ENCODE results near the gene PHACTR2. TPM values are rescaled to one million over a fixed set of nuclear protein-coding genes. Genes with fewer than 3 reads are reported as not detected.
"Not testable (repeated sequence)": the region's sequence is repeated elsewhere in the genome, so short reads cannot be mapped to it uniquely, and the experiment has no call there.

PHACTR2 gene
- total RNA-seq, 1 experiment from 2014 or later, result 27.6 TPM

- no peak overlapping the region for H3K9ac ChIP-seq (ENCODE audit: low read length)
- H2AFZ ChIP-seq (ENCODE audit: low read depth, low read length, poor library complexity, severe bottlenecking), result no peak overlapping the region
- POLR2A ChIA-PET, result no interaction called here
- H3K36me3 ChIP-seq (ENCODE audit: control insufficient read depth in 1 of 2, insufficient read depth in 2 of 2, low read length in 2 of 2), result 0 out of 4 replicates have a peak, but pooled peaks cover 0 to 4% of the 10 kb centered on the region in 2 experiments
- no peaks in the 10 kb centered on the region for H3K27me3 ChIP-seq (ENCODE audit: insufficient read depth, low read length)
- CTCF ChIA-PET, result no interaction called here
- H3K27ac ChIP-seq (ENCODE audit: low read depth, low read length), result no peak overlapping the region
- H3K4me2 ChIP-seq (ENCODE audit: low read length), result no peak overlapping the region
- no peaks in the 10 kb centered on the region for H4K20me1 ChIP-seq (ENCODE audit: insufficient read depth)
- ATAC-seq (no peak), DNase-seq (ENCODE audit: low read depth, low spot score) (no peak)
- no peak overlapping the region for H3K4me3 ChIP-seq (replicated peaks in 1 of 2; ENCODE audit: low read depth in 1 of 2, low read length in 2 of 2)
- TF ChIP-seq, protein P1, sequence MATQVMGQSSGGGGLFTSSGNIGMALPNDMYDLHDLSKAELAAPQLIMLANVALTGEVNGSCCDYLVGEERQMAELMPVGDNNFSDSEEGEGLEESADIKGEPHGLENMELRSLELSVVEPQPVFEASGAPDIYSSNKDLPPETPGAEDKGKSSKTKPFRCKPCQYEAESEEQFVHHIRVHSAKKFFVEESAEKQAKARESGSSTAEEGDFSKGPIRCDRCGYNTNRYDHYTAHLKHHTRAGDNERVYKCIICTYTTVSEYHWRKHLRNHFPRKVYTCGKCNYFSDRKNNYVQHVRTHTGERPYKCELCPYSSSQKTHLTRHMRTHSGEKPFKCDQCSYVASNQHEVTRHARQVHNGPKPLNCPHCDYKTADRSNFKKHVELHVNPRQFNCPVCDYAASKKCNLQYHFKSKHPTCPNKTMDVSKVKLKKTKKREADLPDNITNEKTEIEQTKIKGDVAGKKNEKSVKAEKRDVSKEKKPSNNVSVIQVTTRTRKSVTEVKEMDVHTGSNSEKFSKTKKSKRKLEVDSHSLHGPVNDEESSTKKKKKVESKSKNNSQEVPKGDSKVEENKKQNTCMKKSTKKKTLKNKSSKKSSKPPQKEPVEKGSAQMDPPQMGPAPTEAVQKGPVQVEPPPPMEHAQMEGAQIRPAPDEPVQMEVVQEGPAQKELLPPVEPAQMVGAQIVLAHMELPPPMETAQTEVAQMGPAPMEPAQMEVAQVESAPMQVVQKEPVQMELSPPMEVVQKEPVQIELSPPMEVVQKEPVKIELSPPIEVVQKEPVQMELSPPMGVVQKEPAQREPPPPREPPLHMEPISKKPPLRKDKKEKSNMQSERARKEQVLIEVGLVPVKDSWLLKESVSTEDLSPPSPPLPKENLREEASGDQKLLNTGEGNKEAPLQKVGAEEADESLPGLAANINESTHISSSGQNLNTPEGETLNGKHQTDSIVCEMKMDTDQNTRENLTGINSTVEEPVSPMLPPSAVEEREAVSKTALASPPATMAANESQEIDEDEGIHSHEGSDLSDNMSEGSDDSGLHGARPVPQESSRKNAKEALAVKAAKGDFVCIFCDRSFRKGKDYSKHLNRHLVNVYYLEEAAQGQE (IDR thresholded peaks at IDR 0.05; ENCODE audit: low read depth), result no peak
- TF ChIP-seq MAX (IDR thresholded peaks at IDR 0.05), result no peak
- TF ChIP-seq RAD21 (IDR thresholded peaks at IDR 0.05; ENCODE audit: low read depth), result no peak
- TF ChIP-seq SIN3A (IDR thresholded peaks at IDR 0.05; ENCODE audit: low read depth), result no peak
- no peak for TF ChIP-seq ATF3 (IDR thresholded peaks at IDR 0.05)
- TF ChIP-seq SP1 (IDR thresholded peaks at IDR 0.05; ENCODE audit: low read depth), result no peak
- H3K9me2 ChIP-seq (ENCODE audit: insufficient read depth), result no peaks in the 10 kb centered on the region
- no peaks in the 10 kb centered on the region for H3K9me3 ChIP-seq (ENCODE audit: control insufficient read depth in 1 of 2, insufficient read depth in 1 of 2, low read depth in 1 of 2, low read length in 2 of 2)
- no TSS peak for BruUV-seq (replicated peaks)
- intact Hi-C loops (cut with micrococcal nuclease), result no loop called here
- RAD21 ChIA-PET (ENCODE audit: low non-redundant PET in 1 of 2, low total read pairs in 2 of 2, uncharacterized antibody in 2 of 2, unreplicated experiment in 2 of 2), result no interaction called here
- H3K4me1 ChIP-seq (ENCODE audit: control insufficient read depth in 1 of 2, insufficient read depth in 2 of 2, low read length in 2 of 2), result no peaks in the 10 kb centered on the region
- no peaks in the 10 kb centered on the region for H3K79me2 ChIP-seq (ENCODE audit: insufficient read depth, low read length)
Observed at GRCh38 chr6:143784316-143784715, 106.6 kb downstream of the PHACTR2 start.

DNA sequence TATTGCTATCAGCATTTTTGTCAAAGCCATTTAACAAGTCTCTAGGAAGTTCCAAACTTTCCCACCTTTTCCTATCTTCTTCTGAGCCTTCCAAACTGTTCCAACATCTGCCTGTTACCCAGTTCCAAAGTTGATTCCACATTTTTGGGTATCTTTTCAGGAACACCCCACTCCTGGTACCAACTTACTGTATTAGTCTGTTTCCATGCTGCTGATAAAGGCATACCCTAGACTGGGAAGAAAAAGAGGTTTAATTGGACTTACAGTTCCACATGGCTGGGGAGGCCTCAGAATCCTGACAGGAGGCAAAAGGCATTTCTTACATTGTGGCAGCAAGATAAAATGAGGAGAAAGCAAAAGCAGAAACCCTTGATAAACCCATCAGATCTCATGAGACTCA is 108.6 kb downstream of the PHACTR2 start:
- CTCF ChIA-PET, result not testable (repeated sequence)

More for the DNA sequence above, 108.6 kb downstream of the PHACTR2 start:
- H3K9me3 ChIP-seq (ENCODE audit: control insufficient read depth in 1 of 2, insufficient read depth in 1 of 2, low read depth in 1 of 2, low read length in 2 of 2); POLR2A ChIA-PET; H3K36me3 ChIP-seq (ENCODE audit: control insufficient read depth in 1 of 2, insufficient read depth in 2 of 2, low read length in 2 of 2); H3K9me2 ChIP-seq (ENCODE audit: insufficient read depth); RAD21 ChIA-PET (ENCODE audit: low non-redundant PET in 1 of 2, low total read pairs in 2 of 2, uncharacterized antibody in 2 of 2, unreplicated experiment in 2 of 2); H3K4me2 ChIP-seq (ENCODE audit: low read length); ATAC-seq; H3K4me3 ChIP-seq (replicated peaks in 1 of 2; ENCODE audit: low read depth in 1 of 2, low read length in 2 of 2); H3K4me1 ChIP-seq (ENCODE audit: control insufficient read depth in 1 of 2, insufficient read depth in 2 of 2, low read length in 2 of 2); H3K79me2 ChIP-seq (ENCODE audit: insufficient read depth, low read length); BruUV-seq (replicated peaks); H3K9ac ChIP-seq (ENCODE audit: low read length); H4K20me1 ChIP-seq (ENCODE audit: insufficient read depth); intact Hi-C loops (cut with micrococcal nuclease); H3K27me3 ChIP-seq (ENCODE audit: insufficient read depth, low read length); DNase-seq (ENCODE audit: low read depth, low spot score); H2AFZ ChIP-seq (ENCODE audit: low read depth, low read length, poor library complexity, severe bottlenecking); H3K27ac ChIP-seq (ENCODE audit: low read depth, low read length): not testable (repeated sequence)
